ENCODE data around the gene ZNF618.

Gene ZNF618

DNA sequence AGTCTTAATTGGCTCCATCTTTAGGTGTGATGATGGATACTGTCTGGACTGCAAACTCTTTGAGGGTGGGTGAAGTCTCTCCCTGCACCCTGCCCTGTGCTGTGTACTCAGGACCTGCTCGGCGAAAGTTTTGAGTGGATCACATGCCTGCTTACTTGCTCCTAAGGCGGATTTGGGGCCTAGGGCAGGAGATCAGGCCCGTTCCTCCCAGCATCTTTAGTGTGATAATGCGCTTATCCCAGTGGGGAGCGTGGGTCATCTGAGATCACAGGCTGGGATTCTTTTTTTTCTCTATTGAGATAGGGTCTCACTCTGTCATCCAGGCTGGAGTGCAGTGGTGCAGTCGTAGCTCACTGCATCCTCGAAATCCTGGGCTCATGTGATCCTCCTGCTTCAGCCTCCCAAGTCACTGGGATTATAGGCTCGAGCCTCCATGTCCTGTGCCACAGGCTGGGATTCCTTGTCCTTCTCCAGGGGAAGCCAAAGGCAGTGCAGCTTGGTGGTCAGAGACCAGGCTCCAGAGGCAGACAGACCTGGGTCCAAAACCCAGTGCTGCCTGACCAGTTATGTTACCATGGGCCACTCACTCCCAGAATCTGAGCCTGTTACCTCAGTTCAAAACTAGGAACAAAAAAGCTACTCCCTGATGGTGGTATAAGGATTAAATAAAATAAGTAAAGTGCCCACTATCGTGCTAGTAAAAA is 59.7 kb downstream of the ZNF618 start:
- no peak for DNase-seq

DNA sequence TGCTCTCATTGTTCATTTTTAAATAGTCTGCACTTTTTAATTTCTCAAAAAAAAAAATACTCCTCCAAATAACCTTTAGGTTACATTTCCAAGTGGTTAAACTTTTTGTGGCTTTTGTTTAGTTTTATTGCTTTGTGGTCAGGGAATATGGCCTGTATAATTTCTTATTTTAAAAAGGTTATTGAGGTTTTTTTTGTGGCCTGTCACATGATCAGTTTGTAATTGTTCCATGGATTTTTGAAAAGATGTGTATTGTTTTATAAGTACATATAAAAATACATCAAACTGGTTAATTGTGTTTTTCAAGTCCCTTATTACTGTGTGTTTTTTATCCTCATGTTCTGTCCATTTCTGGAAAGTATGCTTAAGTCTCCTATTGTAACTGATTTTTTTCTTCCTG is 64.0 kb downstream of the ZNF618 start:
- no peak for DNase-seq

DNA sequence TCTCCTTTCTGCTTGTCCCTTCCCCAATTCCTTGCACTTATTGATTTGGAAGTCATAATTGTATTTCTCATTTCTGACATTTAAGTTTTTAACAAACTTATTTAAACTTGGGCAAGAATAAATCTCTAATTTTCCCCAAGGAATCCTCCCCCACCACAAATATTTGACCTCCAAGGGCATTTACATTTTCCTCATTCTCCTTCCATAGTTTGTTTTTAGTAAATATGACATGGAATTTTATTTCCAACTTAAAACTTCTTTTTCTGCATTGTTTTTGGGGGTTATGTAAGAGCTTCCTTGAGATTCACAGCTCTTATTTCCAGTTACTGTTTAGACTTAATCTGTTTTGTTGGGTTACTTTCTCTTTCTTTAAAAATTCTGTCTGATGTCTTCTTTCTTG is 64.9 kb downstream of the ZNF618 start:
- no peak for DNase-seq

- no peak for DNase-seq
These were observed 65.4 kb downstream of the ZNF618 start for GRCh38 chr9:113941526-113941925.

DNA sequence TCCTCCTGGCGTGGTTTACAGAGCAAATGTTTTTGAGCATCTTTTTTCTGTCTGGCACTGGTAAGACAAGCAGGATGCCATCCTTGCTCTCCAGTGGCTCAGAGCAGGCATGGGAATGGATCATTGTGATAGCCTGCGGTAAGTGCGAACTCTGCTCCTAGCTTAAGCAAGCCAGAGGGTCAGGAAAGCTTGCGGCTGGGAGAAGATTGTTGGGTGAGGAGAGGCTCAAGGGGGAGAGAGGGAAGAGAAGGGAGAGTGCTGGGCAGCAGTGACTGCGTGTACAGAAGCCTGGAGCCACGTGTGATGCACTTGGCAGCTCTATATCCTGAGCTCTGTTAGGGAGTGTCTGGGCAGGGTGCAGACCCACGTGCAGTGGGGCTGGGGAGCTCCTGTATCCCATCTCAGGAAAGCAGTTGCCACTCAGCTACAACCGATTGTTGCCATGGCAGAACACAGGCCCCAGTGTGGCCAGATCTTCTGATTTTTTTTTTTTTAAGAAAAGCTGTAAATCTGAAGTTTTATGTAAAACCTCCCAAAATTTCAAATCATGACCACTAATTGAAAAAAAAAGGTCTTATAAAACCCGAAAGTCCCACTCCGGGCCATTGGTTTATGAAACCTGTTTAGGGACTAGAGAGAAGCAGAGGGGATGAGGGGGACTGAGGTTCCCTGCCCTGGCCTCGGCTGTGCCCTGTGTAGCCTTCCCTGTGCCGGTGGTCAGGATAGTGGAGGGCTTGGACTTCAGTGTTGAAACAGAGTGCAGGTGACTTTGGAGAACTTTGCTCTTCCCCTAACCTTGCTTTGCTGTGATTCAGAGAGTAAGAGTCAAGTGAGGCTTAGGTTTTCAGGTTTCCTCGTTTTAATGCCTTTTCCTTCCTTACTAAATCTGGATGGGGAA is 67.3 kb downstream of the ZNF618 start:
- DNase-seq = no peak

- DNase-seq = no peak
These were observed 69.7 kb downstream of the ZNF618 start for GRCh38 chr9:113945784-113946183.

DNA sequence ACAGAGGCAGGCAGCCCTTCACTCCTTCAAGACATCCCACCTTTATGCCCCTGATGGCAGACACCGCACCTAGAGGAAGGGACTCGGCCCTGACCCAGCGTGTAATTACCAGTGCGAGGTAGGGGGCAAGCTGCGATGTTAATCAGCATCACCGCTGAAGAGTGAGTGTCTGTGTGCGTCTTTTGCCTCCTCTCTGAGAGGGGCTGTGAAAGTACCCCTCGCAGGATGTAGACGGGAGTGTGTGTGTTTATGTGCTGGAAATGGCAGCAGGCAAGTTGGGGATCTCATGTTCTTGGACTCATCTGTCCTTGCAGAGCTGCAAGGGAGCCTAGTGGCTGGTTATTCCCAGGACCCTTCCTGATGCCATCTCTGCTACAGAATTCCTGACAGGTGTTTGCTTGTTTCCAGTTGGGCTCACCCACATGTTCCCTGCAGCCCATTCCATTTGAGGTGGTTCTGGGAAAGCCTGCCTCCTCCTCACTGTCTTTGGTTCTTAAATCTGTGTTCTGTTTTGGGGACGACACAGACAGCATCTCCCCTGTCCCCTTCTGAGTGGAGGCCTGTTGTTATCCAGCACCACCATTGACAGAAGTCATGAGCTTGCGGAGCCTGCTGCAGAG is 70.5 kb downstream of the ZNF618 start:
- DNase-seq = no peak

- DNase-seq = no peak
These were observed 71.8 kb downstream of the ZNF618 start for GRCh38 chr9:113947941-113948340.

GRCh38 chr9:113948891-113949570 is 72.9 kb downstream of the ZNF618 start:
- DNase-seq = no peak

- no peak for DNase-seq
These were observed 73.5 kb downstream of the ZNF618 start for GRCh38 chr9:113949571-113950078.

DNA sequence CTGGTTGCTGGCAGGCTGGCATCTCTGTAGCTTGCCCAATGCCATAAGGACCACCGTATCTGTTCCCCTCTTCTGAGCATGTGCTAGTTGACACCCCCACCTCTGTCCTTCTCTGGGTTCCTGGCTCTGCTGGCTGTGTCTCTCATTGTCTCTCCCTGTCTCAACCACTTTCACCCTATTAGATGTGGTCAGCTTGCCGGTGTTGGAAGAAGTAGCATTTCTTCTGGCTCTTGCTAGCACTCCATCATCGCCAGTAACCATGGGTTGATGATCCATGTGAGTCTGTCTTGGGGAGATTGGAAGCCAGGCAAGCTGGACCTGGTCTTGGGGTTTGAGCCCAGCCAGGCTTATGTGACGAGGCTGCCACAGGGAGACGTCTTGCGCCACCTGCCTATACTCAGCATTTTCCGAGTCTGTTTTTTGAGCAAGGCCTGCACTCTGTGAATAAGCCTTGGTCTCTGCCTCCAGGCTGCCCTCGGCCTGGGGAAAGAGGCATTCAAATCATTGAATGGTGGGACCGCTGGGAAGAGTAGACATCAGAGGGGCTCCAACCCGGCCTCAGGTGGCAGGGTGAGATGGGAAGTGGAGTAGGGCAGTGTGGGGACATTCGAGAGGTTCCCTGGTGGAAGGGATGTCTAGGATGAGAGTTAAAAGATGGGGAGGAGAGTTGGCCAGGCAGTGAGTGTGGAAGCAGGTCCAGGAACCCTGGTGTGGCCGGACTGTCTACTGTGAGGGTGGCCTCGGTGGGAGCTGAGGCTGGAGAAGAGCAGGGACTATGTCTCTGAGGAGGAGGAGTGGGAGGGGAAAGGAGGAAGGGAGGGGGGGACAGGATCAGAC is 74.3 kb downstream of the ZNF618 start:
- DNase-seq = no peak

DNA sequence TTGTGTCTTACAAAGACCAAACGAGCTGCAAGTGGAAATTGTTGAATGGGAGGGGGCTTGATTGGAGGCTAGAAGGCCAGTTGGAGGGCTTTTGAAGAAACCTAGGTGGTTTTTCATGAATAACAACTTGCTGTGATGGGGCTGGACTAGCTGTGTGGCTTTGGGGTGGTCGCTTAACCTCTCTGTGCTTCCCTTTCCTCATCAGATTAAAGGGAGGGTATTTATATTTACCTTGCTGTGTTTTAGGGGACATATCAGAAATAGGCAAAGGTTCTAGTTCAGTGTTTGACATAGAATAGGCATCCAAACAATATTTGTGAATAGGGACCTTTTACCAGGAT is 74.9 kb downstream of the ZNF618 start:
- no peak for DNase-seq

DNA sequence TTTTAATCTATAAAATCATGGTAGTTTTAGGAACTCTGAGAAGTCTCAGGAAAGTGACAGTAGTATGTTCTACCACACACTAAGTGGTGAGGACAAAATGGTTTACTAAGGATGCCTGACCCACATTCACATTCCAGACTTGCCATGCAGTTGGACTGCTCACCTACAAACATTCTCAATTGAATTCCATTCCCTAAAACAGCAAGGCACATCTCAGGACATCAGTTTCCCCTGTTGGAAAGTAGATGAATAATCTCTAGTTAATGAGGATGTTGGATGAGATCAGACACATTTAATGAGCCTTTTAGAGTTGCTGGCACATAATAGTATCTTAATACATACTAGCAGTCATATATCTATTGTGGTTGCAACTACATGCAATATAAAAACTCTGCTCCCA is 76.6 kb downstream of the ZNF618 start:
- no peak for DNase-seq

DNA sequence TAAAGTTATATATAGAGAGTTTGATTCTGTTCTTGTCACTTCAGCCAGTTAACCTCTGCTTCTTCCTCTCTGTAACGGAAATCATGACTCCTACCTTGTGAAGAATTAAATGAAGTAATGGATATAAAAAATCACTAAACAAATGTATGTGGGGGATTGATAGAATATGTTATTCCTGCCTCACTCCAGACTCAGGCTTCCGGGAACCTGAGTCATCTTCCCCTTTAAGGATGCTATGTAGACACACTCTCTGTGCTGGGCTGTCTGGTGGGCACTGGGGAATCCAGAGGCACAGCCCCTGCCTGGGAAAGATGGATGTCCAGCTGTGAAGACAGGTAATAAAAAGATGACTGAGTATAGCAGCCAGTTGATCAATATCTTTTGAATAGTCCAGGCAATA is 77.4 kb downstream of the ZNF618 start:
- DNase-seq = no peak

GRCh38 chr9:113954591-113954990 is 78.5 kb downstream of the ZNF618 start:
- no peak for DNase-seq

GRCh38 chr9:113955076-113955752 is 79.1 kb downstream of the ZNF618 start:
- DNase-seq = no peak

DNA sequence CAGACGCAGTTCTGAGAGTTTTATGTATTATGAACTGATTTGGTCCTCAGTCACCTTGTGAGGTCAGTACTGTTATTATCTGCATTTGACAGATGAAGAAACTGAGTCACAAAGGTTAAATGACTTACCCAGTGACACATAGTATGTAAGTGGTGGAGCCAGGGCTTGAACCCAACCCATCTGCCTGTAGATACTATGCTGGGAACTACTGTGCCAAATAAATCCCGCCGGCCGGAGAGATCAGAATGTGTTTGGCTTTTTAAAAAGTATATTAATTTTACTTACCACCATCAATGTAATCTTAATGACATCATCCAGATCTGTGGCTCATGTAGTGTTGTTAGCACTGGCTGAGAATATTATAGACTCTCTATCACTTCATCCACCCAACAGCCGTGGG is 80.8 kb downstream of the ZNF618 start:
- no peak for DNase-seq

DNA sequence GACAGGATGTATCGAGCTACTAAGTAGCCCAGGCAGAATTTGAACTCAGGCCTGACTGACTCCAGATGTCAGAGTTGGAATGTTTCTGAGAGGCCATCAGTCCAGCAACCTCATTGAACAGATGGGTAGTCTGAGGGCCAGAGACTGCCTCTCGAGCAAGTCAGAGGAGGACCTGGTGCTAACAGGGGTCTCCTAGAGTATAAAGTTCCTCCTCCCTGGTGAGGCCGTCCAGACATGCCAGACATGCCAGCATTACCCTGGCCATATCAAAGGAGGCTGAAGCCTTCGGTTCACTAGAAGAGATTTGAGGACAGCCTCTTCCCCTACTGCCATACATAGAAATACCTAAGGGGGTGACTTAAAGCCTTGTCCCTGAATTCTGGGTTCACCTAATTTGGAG is 81.2 kb downstream of the ZNF618 start:
- no peak for DNase-seq

- no peak for DNase-seq
These were observed 81.8 kb downstream of the ZNF618 start for GRCh38 chr9:113957821-113958341.

GRCh38 chr9:113958556-113958955 is 82.4 kb downstream of the ZNF618 start:
- DNase-seq = no peak

GRCh38 chr9:113960768-113961167 is 84.7 kb downstream of the ZNF618 start:
- DNase-seq = no peak
